IMR-90 (cell line): Measurements from ENCODE around the gene PAQR7. TPM values are rescaled to one million over a fixed set of nuclear protein-coding genes. Genes with fewer than 3 reads are reported as not detected.

Source experiments
- ATAC-seq: fragments of 200-7000 bp; cut with Tn5 transposase; 2 replicates; pipeline ENCODE4 v1.9.1; 2020; ENCODE audit warnings: low read depth, mild to moderate bottlenecking, moderate library complexity
- BruUV-seq: library from RNA; stranded (reverse); fragments of 400-500 nt; replicated peaks from 2 replicates; lab custom pipeline; 2021; lab: Mats Ljungman, UMichigan
- CTCF ChIA-PET: fragments of 300-600 bp; formaldehyde crosslinking; extraction: SDS; loops from one replicate; lab custom pipeline; 2021; ENCODE audit warnings: antibody characterized with exemption; lab: Yijun Ruan, JAX
- POLR2A ChIA-PET: fragments of 300-600 bp; sonication (Branson Sonifier 250); formaldehyde crosslinking; loops from one replicate; lab custom pipeline; 2022; ENCODE audit warnings: antibody characterized with exemption; ENCODE audit not compliant: unreplicated experiment; lab: Charles Lee
- DNase-seq: peaks from one replicate; pipeline ENCODE4 v3.0.0; 2013
- H2AFZ ChIP-seq: replicated peaks from 2 replicates; pipeline ENCODE3; 2013; ENCODE audit warnings: low read length, mild to moderate bottlenecking; ENCODE audit not compliant: poor library complexity
- H2AK5ac ChIP-seq: 2 replicates; pipeline ENCODE4 v1.6.1; 2013; ENCODE audit warnings: low read depth, low read length, inconsistent platforms
- H2AK9ac ChIP-seq: replicated peaks from 2 replicates; pipeline ENCODE3; 2013; ENCODE audit warnings: mild to moderate bottlenecking, low read depth, low read length, moderate library complexity; ENCODE audit not compliant: poor library complexity
- H2BK120ac ChIP-seq: 2 replicates; pipeline ENCODE4 v1.6.1; 2013; ENCODE audit warnings: low read depth, low read length, inconsistent platforms
- H2BK15ac ChIP-seq: 3 replicates; pipeline ENCODE4 v1.6.1; 2013; ENCODE audit warnings: low read depth, low read length, inconsistent platforms
- H2BK20ac ChIP-seq: 2 replicates; pipeline ENCODE4 v1.6.1; 2013; ENCODE audit warnings: low read depth, mild to moderate bottlenecking, inconsistent platforms, low read length, moderate library complexity
- H2BK5ac ChIP-seq: 2 replicates; pipeline ENCODE4 v1.6.1; 2013; ENCODE audit warnings: mild to moderate bottlenecking, low read depth, low read length, inconsistent platforms; ENCODE audit not compliant: poor library complexity, severe bottlenecking
- H3K14ac ChIP-seq: replicated peaks from 2 replicates; pipeline ENCODE4 v1.6.1; 2013; ENCODE audit warnings: low read depth, low read length, inconsistent platforms
- H3K18ac ChIP-seq: 2 replicates; pipeline ENCODE4 v1.6.1; 2013; ENCODE audit warnings: low read depth, low read length, control low read depth
- H3K23ac ChIP-seq: 2 replicates; pipeline ENCODE4 v1.6.1; 2013; ENCODE audit warnings: low read depth, low read length, inconsistent platforms
- H3K27ac ChIP-seq: 2 replicates; pipeline ENCODE4 v1.5.1; 2013; ENCODE audit warnings: mild to moderate bottlenecking, control low read depth, low read length; ENCODE audit not compliant: insufficient read depth
- H3K27me3 ChIP-seq: 2 replicates; pipeline ENCODE4 v1.6.1; 2013; ENCODE audit warnings: low read length; ENCODE audit not compliant: control insufficient read depth, insufficient read depth
- H3K36me3 ChIP-seq: 2 replicates; pipeline ENCODE4 v1.6.1; 2013; ENCODE audit warnings: low read length, mixed read lengths; ENCODE audit not compliant: control insufficient read depth, insufficient read depth
- H3K4ac ChIP-seq: 2 replicates; pipeline ENCODE4 v1.6.1; 2013; ENCODE audit warnings: low read depth, low read length, inconsistent platforms
- H3K4me1 ChIP-seq: 2 replicates; pipeline ENCODE4 v1.6.1; 2013; ENCODE audit warnings: low read length, mixed read lengths; ENCODE audit not compliant: control insufficient read depth, insufficient read depth
- H3K4me2 ChIP-seq: 2 replicates; pipeline ENCODE4 v1.6.1; 2013; ENCODE audit warnings: low read depth, mild to moderate bottlenecking, control low read depth, low read length, moderate library complexity
- H3K4me3 ChIP-seq: 2 replicates; pipeline ENCODE4 v1.5.1; 2013; ENCODE audit warnings: low read depth, mild to moderate bottlenecking, control low read depth, low read length, moderate library complexity; ENCODE audit not compliant: insufficient read depth
- H3K56ac ChIP-seq: 2 replicates; pipeline ENCODE4 v1.6.1; 2013; ENCODE audit warnings: low read length, inconsistent platforms; ENCODE audit not compliant: insufficient read depth; ENCODE audit errors: extremely low read depth
- H3K79me1 ChIP-seq, 2 experiments: 2 replicates each; pipeline ENCODE4 v1.6.1; 2013; ENCODE audit warnings: low read length in 2 of 2, inconsistent platforms in 1 of 2, low read depth in 1 of 2
- H3K9ac ChIP-seq: 2 replicates; pipeline ENCODE4 v1.6.1; 2013; ENCODE audit warnings: low read depth, low read length, control low read depth
- H3K9me1 ChIP-seq: 2 replicates; pipeline ENCODE4 v1.6.1; 2013; ENCODE audit warnings: low read length, inconsistent platforms; ENCODE audit not compliant: insufficient read depth
- H3K9me3 ChIP-seq: 2 replicates; pipeline ENCODE4 v1.6.1; 2013; ENCODE audit warnings: low read length; ENCODE audit not compliant: control insufficient read depth, insufficient read depth
- H4K20me1 ChIP-seq: 2 replicates; pipeline ENCODE4 v1.6.1; 2013; ENCODE audit warnings: low read length, inconsistent platforms; ENCODE audit not compliant: insufficient read depth
- H4K5ac ChIP-seq: 2 replicates; pipeline ENCODE4 v1.6.1; 2013; ENCODE audit warnings: mild to moderate bottlenecking, low read depth, low read length, control low read depth
- H4K8ac ChIP-seq, 2 experiments: 2 replicates each; pipeline ENCODE4 v1.6.1; 2013; ENCODE audit warnings: low read depth in 2 of 2, low read length in 2 of 2, control low read depth in 1 of 2, inconsistent platforms in 1 of 2
- H4K91ac ChIP-seq: 2 replicates; pipeline ENCODE4 v1.6.1; 2013; ENCODE audit warnings: low read depth, low read length, inconsistent platforms; ENCODE audit not compliant: insufficient read depth
- BHLHE40 ChIP-seq: fragments of 150-350 bp; IDR thresholded peaks from 2 replicates; pipeline ENCODE4 v1.6.1; 2016; ENCODE audit warnings: mild to moderate bottlenecking, low read depth, low read length
- CEBPB ChIP-seq: IDR thresholded peaks from 2 replicates; pipeline ENCODE4 v1.6.1; 2012; ENCODE audit warnings: low read depth, low read length, improper control_type of control experiment
- FOS ChIP-seq: fragments of 150-350 bp; IDR thresholded peaks from 2 replicates; pipeline ENCODE4 v1.6.1; 2016; ENCODE audit warnings: low read depth, low read length
- MXI1 ChIP-seq: IDR thresholded peaks from 2 replicates; pipeline ENCODE4 v1.6.1; 2012; ENCODE audit warnings: low read depth, mild to moderate bottlenecking, low read length, moderate library complexity, borderline replicate concordance
- POLR2A ChIP-seq: IDR thresholded peaks from 2 replicates; pipeline ENCODE4 v1.6.1; 2012; ENCODE audit warnings: mild to moderate bottlenecking, low read depth, low read length
- RAD21 ChIP-seq: IDR thresholded peaks from 2 replicates; pipeline ENCODE4 v1.6.1; 2012; ENCODE audit warnings: low read length, improper control_type of control experiment
- RCOR1 ChIP-seq: IDR thresholded peaks from 2 replicates; pipeline ENCODE4 v1.6.1; 2012; ENCODE audit warnings: mild to moderate bottlenecking, low read length, improper control_type of control experiment; ENCODE audit not compliant: insufficient replicate concordance
- WGBS, 2 experiments: methylation state at CpG; one replicate each; pipeline versions ENCODE4 v1.1.5 to v1.1.7; 2013; ENCODE audit warnings: missing lambda C conversion rate in 2 of 2; ENCODE audit not compliant: insufficient read length in 1 of 2; ENCODE audit errors: extremely low coverage in 2 of 2; 5-methylcytosine and 5-hydroxymethylcytosine counted together
- dilution Hi-C: fragments of 300-500 bp; cut with HindIII; formaldehyde crosslinking; loops from one replicate; pipeline ENCODE4 v1.14.3; 2018; ENCODE audit warnings: low sequenced_read_pairs; ENCODE audit not compliant: unreplicated experiment
- in situ Hi-C: fragments of 300-500 bp; cut with MboI; formaldehyde crosslinking; loops from 3 replicates; pipeline ENCODE4 v1.14.3; 2019; ENCODE audit warnings: low sequenced_read_pairs, inconsistent platforms, mixed read lengths
- intact Hi-C: fragments of 100-400 bp; cut with micrococcal nuclease; formaldehyde crosslinking; loops from 2 replicates; pipeline ENCODE4 v1.10.0; 2022
- polyA plus RNA-seq, 3 experiments: library from polyadenylated mRNA; depleted of rRNA; stranded (reverse); fragments of >200 nt; gene quantifications; 2 replicates each; pipeline ENCODE4 v1.2.3, GENCODE V29; 2012; ENCODE audit warnings: low replicate concordance in 1 of 3
- total RNA-seq: library from RNA; depleted of rRNA; stranded (reverse); fragments of >200 nt; gene quantifications from 2 replicates; pipeline ENCODE4 v1.2.3, GENCODE V29; 2012
- TF ChIP-seq, protein P1 (sequence below): fragments of 150-350 bp; IDR thresholded peaks from 2 replicates; pipeline ENCODE4 v1.6.1; 2016; ENCODE audit warnings: low read depth, mild to moderate bottlenecking, low read length, moderate library complexity, borderline replicate concordance
- TF ChIP-seq, protein P2 (sequence below): fragments of 150-350 bp; IDR thresholded peaks from 2 replicates; pipeline ENCODE4 v1.6.1; 2017; ENCODE audit warnings: mild to moderate bottlenecking, antibody characterized with exemption, low read length, low read depth

PAQR7 gene
- total and polyA plus RNA-seq, 2 of the 4 experiments (the other 2 are of a cell fraction) = 9.0 to 12.9 TPM

DNA sequence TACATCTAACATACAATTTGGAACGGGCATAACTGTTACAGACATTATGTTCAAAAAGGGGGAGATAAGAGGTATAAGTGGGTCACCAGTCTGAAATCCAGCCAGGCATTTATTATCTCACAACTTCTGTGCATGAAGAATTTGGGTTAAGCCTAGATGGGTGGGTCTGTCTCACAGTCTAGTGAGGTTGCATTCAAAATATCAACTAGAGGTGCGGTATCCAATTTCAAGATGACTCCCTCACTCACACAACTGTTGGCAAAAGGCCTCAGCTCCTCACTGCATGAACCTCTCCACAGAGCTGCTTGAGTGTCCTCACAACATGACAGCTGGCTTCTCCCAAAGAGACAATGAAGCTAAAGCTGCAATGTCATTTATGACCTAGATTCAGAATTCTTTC lies 21.0 kb downstream of the PAQR7 start:
- POLR2A ChIA-PET = no interaction called here

More for the DNA sequence above, 21.0 kb downstream of the PAQR7 start:
- H3K23ac ChIP-seq = no peak overlapping the region
- no peak overlapping the region for H2AK9ac ChIP-seq
- TF ChIP-seq POLR2A (no peak), BHLHE40 (no peak), RCOR1 (no peak), MXI1 (no peak), RAD21 (no peak), CEBPB (no peak), FOS (no peak)
- TF ChIP-seq, protein P1, sequence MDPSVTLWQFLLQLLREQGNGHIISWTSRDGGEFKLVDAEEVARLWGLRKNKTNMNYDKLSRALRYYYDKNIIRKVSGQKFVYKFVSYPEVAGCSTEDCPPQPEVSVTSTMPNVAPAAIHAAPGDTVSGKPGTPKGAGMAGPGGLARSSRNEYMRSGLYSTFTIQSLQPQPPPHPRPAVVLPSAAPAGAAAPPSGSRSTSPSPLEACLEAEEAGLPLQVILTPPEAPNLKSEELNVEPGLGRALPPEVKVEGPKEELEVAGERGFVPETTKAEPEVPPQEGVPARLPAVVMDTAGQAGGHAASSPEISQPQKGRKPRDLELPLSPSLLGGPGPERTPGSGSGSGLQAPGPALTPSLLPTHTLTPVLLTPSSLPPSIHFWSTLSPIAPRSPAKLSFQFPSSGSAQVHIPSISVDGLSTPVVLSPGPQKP = no peak
- TF ChIP-seq, protein P2, sequence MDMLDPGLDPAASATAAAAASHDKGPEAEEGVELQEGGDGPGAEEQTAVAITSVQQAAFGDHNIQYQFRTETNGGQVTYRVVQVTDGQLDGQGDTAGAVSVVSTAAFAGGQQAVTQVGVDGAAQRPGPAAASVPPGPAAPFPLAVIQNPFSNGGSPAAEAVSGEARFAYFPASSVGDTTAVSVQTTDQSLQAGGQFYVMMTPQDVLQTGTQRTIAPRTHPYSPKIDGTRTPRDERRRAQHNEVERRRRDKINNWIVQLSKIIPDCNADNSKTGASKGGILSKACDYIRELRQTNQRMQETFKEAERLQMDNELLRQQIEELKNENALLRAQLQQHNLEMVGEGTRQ = no peak
- H3K27ac ChIP-seq = no peak overlapping the region
- WGBS, 2 experiments = no CpG with 5 or more reads among the region's 2 CpGs
- no peak overlapping the region for H2BK15ac ChIP-seq
- in situ Hi-C loops (no loop called here), dilution Hi-C loops (no loop called here), intact Hi-C loops (no loop called here)
- no peak overlapping the region for H4K5ac ChIP-seq
- H2BK5ac ChIP-seq = no peak overlapping the region
- H3K79me1 ChIP-seq = peaks cover 17 to 18% of the 10 kb centered on the region in 2 experiments
- no peak overlapping the region for H2AK5ac ChIP-seq
- no peak overlapping the region for H3K4me3 ChIP-seq
- H3K9me3 ChIP-seq = no peaks in the 10 kb centered on the region
- H2BK120ac ChIP-seq = no peak overlapping the region
- H4K8ac ChIP-seq = no peak overlapping the region
- no peak overlapping the region for H4K91ac ChIP-seq
- H3K27me3 ChIP-seq = no peaks in the 10 kb centered on the region
- no peak overlapping the region for H3K9ac ChIP-seq
- H3K4me1 ChIP-seq = no peaks in the 10 kb centered on the region
- H3K4me2 ChIP-seq = no peak overlapping the region
- H2AFZ ChIP-seq = peak overlapping the region; percentile 72
- no peaks in the 10 kb centered on the region for H3K36me3 ChIP-seq
- no peak overlapping the region for H3K14ac ChIP-seq
- no peaks in the 10 kb centered on the region for H4K20me1 ChIP-seq
- H3K4ac ChIP-seq = no peak overlapping the region
- no peak overlapping the region for H3K18ac ChIP-seq
- DNase-seq (no peak), ATAC-seq (no peak)
- H3K9me1 ChIP-seq = no peaks in the 10 kb centered on the region
- BruUV-seq = no TSS peak
- CTCF ChIA-PET = interaction anchor here (1.0 kb wide), 1 partner anchor 41 kb away, joined by 3 read pairs; no protein-coding TSS in a partner anchor
- no peak overlapping the region for H3K56ac ChIP-seq
- no peak overlapping the region for H2BK20ac ChIP-seq
